Peyer's patch (tissue), 4 donors: ENCODE measurements around the gene MCRIP1. TPM values are rescaled to one million over a fixed set of nuclear protein-coding genes. Genes with fewer than 3 reads are reported as not detected.
A peak's percentile ranks its signal among the peaks of the same experiment; 100 is the strongest.

ENCODE experiments used
- DNase-seq, 3 donors: peaks; one replicate each; pipeline ENCODE4 v3.0.0-alpha.2; 2017 to 2019
- H3K27ac ChIP-seq, 4 donors: fragments of 200-600 bp; sonication (generic); one replicate each; pipeline ENCODE4 v1.5.1; 2016 to 2019
- H3K27me3 ChIP-seq, 2 donors: fragments of 200-600 bp; sonication (generic); one replicate each; pipeline ENCODE4 v1.5.1; 2019
- H3K36me3 ChIP-seq, 3 donors: fragments of 200-600 bp; sonication (generic); one replicate each; pipeline ENCODE4 v1.5.1; 2016 to 2019
- H3K4me1 ChIP-seq, 4 donors: fragments of 200-600 bp; sonication (generic); one replicate each; pipeline ENCODE4 v1.5.1; 2016 to 2019
- H3K4me3 ChIP-seq, 4 donors: fragments of 200-600 bp; sonication (generic); 1 replicate in 3 of 4; 2 replicates in 1 of 4; pipeline ENCODE4 v1.5.1; 2016 to 2019; ENCODE audit warnings: mild to moderate bottlenecking in 1 of 4
- H3K9me3 ChIP-seq, 4 donors: fragments of 200-600 bp; sonication (generic); one replicate each; pipeline ENCODE4 v1.5.1; 2016 to 2019; ENCODE audit warnings: mild to moderate bottlenecking in 1 of 4
- CTCF ChIP-seq, 6 experiments: fragments of 450-650 bp in 4 of 6; fragments of 200-600 bp in 2 of 6; sonication (generic) in 1 of 6; IDR thresholded peaks; one replicate each; pipeline ENCODE4 v1.5.1; 2017 to 2019; ENCODE audit warnings: antibody characterized with exemption in 6 of 6, mild to moderate bottlenecking in 3 of 6, moderate library complexity in 1 of 6
- POLR2A ChIP-seq, 2 donors: fragments of 450-650 bp; IDR thresholded peaks; one replicate each; pipeline ENCODE4 v1.5.1; 2017; ENCODE audit warnings: antibody characterized with exemption in 2 of 2, mild to moderate bottlenecking in 2 of 2, moderate library complexity in 2 of 2
- total RNA-seq, 4 donors: library from RNA; depleted of rRNA; stranded (reverse); fragments of >200 nt; gene quantifications; one replicate each; pipeline ENCODE4 v1.1.0, GENCODE V29; 2016

Gene MCRIP1
- total RNA-seq, result 10 to 100 TPM; 19.6 to 47.9 (median 28.8) TPM

DNA sequence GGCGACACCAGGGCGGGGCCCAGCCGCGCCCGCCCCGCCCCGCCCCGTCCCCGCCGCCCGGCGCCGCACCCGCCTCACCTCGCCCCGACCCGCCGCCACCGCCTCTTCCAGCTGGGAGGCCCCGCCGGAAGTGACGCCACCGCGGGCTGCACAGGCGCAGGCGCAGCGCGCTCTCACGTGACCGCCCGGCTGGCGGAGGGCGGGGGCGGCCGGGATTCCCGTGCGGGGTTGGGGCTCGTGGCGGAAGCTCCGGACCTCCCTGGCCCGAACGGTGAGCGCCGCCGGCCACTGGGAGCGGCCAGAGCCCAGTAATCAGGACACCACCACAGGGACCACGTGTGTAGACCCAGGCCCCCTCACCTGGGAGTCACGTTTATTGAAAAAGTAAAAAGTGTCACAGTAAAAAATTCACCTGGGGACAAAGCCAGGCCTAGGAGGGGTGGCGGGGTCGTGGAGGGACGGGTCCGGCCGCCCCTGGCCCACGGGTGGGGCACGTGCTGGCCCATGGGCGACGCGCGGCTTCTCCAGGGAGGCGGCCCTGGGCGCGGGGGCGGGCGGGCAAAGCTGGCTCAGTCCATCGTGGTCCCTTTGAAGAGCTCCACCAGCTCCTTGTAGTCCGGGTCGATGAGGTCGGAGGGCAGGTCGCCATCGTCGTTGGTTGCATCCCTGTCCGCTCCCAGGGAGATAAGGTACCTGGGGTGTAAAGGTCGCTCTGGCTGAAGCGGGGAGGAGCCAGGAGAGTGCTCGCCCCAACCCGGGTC lies at the start of gene MCRIP1:
MCRIP1 (minus strand) TSS at position 132 of the 761 bp plus-strand sequence. CDS start 8,785 bp downstream, outside the sequence.
- TF ChIP-seq POLR2A (IDR thresholded peaks at IDR 0.05) (peak; percentile 86 to 93), CTCF (IDR thresholded peaks at IDR 0.05) (no peak)
- no peaks in the 10 kb centered on the region for H3K9me3 ChIP-seq
- H3K36me3 ChIP-seq, result no peaks in the 10 kb centered on the region
- H3K27me3 ChIP-seq, result no peaks in the 10 kb centered on the region
- peaks cover 0 to 23% (median 14%) of the 10 kb centered on the region in 4 donors for H3K4me1 ChIP-seq
- peak within 1 kb of the TSS; percentile 85 to 99 (median 94) for H3K27ac ChIP-seq
- DNase-seq, result peak; percentile 95 to 98 (median 98)
- peak within 1 kb of the TSS; percentile 81 to 87 (median 84) for H3K4me3 ChIP-seq

- Histone ChIP-seq H3K36me3 (peaks cover 0 to 21% (median 0%) of the 10 kb centered on the region in 3 donors), H3K27ac (no peak overlapping the region), H3K4me3 (no peak overlapping the region), H3K27me3 (no peaks in the 10 kb centered on the region), H3K4me1 (no peaks in the 10 kb centered on the region), H3K9me3 (no peaks in the 10 kb centered on the region)
- TF ChIP-seq CTCF (IDR thresholded peaks at IDR 0.05), result no peak
- TF ChIP-seq POLR2A (IDR thresholded peaks at IDR 0.05), result no peak
- DNase-seq, result no peak
These were observed 46.0 kb upstream of the MCRIP1 start for GRCh38 chr17:81879121-81879520.

- Histone ChIP-seq H3K27ac (no peak overlapping the region), H3K4me3 (no peak overlapping the region), H3K27me3 (no peaks in the 10 kb centered on the region), H3K36me3 (peaks cover 0 to 13% (median 0%) of the 10 kb centered on the region in 3 donors), H3K4me1 (no peaks in the 10 kb centered on the region), H3K9me3 (no peaks in the 10 kb centered on the region)
- TF ChIP-seq POLR2A (IDR thresholded peaks at IDR 0.05), result no peak
- TF ChIP-seq CTCF (IDR thresholded peaks at IDR 0.05), result no peak
- no peak for DNase-seq
These were observed 45.2 kb upstream of the MCRIP1 start for GRCh38 chr17:81878294-81878693.

DNA sequence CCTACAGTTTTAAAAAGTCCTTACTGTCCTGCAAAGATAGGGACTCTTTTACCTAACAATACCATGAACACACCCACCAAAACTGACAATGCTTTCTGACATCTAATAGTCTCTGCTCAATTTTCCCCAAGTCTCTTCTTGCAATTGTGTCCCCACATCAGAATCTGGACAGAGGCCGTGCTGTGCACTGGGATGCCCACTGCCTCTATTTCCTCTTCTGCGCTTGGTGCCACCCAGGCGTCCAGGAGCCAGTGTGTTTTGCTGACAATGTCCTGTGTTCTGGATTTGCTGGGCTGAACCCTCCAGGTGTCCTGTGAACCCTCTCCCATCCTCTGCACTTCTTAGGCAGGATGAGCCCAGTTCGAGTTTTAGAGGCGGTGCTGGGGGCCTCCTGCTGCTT lies 44.5 kb upstream of the MCRIP1 start:
- TF ChIP-seq POLR2A (IDR thresholded peaks at IDR 0.05) (no peak), CTCF (IDR thresholded peaks at IDR 0.05) (no peak)
- no peak overlapping the region for H3K27ac ChIP-seq

DNA sequence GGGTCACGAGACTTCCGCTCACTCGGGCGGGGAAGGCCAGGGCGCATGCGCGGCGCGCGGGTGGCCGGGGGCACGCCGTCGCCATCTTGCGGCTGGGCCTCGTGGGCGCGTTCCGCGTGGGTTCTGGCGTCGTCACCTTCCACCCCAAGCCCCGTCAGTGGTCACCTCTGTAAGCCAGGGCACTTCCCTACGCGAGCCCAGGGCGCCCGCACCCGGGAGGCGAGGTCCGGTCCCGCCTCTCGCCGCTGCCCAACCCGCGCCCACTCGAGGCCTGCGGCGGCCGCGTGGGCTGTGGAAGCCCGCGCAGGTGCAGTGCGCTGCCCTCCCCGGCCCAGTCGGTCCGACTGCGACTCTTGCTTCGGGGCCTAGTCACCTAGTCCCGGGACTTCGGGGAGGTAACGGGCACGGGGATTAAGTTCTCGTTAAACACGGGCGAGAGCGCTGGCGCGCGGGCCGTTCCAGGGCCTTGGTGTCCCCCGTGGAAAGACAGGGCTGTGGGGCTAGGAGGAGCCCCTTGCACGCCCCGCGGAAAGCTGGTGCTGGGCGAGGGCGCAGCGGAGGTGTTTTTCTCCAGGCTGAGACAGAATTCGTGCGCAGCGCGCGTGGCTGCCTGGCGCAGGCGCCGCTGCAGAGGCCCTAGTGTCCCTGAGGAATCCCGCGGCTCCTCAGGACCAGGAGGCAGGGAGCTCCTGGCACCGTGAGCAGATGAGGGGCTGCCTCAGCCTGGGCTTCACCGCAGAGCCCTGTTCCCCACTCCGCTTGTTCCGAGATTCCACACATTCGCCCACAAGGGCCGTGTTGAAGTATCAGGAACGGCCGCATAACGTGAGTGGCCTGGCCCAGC lies 38.5 kb upstream of the MCRIP1 start:
- Histone ChIP-seq H3K4me3 (peak overlapping the region; percentile 89 to 97 (median 92)), H3K27me3 (no peaks in the 10 kb centered on the region), H3K4me1 (peaks cover 9 to 49% (median 18%) of the 10 kb centered on the region in 4 donors), H3K9me3 (no peaks in the 10 kb centered on the region), H3K36me3 (peaks cover 0 to 20% (median 0%) of the 10 kb centered on the region in 3 donors), H3K27ac (peak overlapping the region; percentile 98 to 100 (median 99))
- TF ChIP-seq POLR2A (IDR thresholded peaks at IDR 0.05), result peak; percentile 90 to 96
- peak in 5 of 6 experiments; percentile 17 to 59 (median 39) for TF ChIP-seq CTCF (IDR thresholded peaks at IDR 0.05)
- DNase-seq, result peak; percentile 77 to 97 (median 92)

More for the DNA sequence above, 44.5 kb upstream of the MCRIP1 start:
- peaks cover 0 to 13% (median 0%) of the 10 kb centered on the region in 3 donors for H3K36me3 ChIP-seq
- H3K27me3 ChIP-seq, result no peaks in the 10 kb centered on the region
- DNase-seq, result no peak
- no peak overlapping the region for H3K4me3 ChIP-seq
- H3K9me3 ChIP-seq, result no peaks in the 10 kb centered on the region
- peaks cover 0 to 4% (median 0%) of the 10 kb centered on the region in 4 donors for H3K4me1 ChIP-seq
